Body of pancreas (tissue), 4 donors: ENCODE data around the gene DISP2. TPM values are rescaled to one million over a fixed set of nuclear protein-coding genes. Genes with fewer than 3 reads are reported as not detected.

ENCODE experiments used
- ATAC-seq: fragments of 150-250 bp; one replicate; pipeline ENCODE4 v1.9.1; 2016
- DNase-seq, 4 donors: peaks; one replicate each; pipeline ENCODE4 v3.0.0-alpha.2; 2019
- H3K27ac ChIP-seq, 4 donors: fragments of 200-600 bp; sonication (generic); 1 replicate in 3 of 4; 2 replicates in 1 of 4; pipeline versions ENCODE4 v1.5.1 to v1.6.1; 2016 to 2019; ENCODE audit warnings: mild to moderate bottlenecking in 1 of 4, mixed read lengths in 1 of 4, moderate library complexity in 1 of 4
- H3K27me3 ChIP-seq, 2 donors: fragments of 200-600 bp; sonication (generic); one replicate each; pipeline ENCODE4 v1.6.0; 2016; ENCODE audit warnings: mild to moderate bottlenecking in 1 of 2
- H3K36me3 ChIP-seq, 2 donors: fragments of 200-600 bp; sonication (generic); replicated peaks in 1 of 2; 2 replicates each; pipeline ENCODE4 v1.5.1; 2016; ENCODE audit warnings: low read depth in 2 of 2; ENCODE audit not compliant: insufficient read depth in 1 of 2
- H3K4me1 ChIP-seq: fragments of 200-600 bp; sonication (generic); one replicate; pipeline ENCODE4 v1.6.0; 2016
- H3K4me3 ChIP-seq, 2 donors: fragments of 200-600 bp; sonication (generic); 1 replicate in 1 of 2; 2 replicates in 1 of 2; pipeline ENCODE4 v1.5.1; 2016 to 2019
- H3K9me3 ChIP-seq, 3 donors: fragments of 200-600 bp; sonication (generic); 1 replicate in 2 of 3; 2 replicates in 1 of 3; pipeline ENCODE4 v1.5.1; 2016
- POLR2A ChIP-seq, 3 donors: fragments of 450-650 bp; IDR thresholded peaks; one replicate each; pipeline ENCODE4 v1.6.1; 2016; ENCODE audit warnings: antibody characterized with exemption in 3 of 3, mild to moderate bottlenecking in 2 of 3
- WGBS, 2 donors: methylation state at CpG; one replicate each; pipeline ENCODE4 v1.1.5; 2017; 5-methylcytosine and 5-hydroxymethylcytosine counted together
- intact Hi-C: fragments of 100-400 bp; cut with DNase I; formaldehyde crosslinking; loops from one replicate; pipeline ENCODE4 v1.15.1; 2023
- total RNA-seq, 2 donors: library from RNA; depleted of rRNA; stranded (reverse); fragments of >200 nt; gene quantifications; one replicate each; pipeline ENCODE4 v1.1.0, GENCODE V29; 2016
- TF ChIP-seq, protein P1 (sequence below), 7 experiments: fragments of 450-650 bp in 4 of 7; fragments of 200-600 bp in 3 of 7; sonication (generic) in 3 of 7; IDR thresholded peaks; one replicate each; pipeline ENCODE4 v1.5.1; 2016 to 2019; ENCODE audit warnings: antibody characterized with exemption in 7 of 7

The DISP2 gene
- total RNA-seq, 2 donors from 2014 or later: under 0.01 to 0.52 TPM

DNA sequence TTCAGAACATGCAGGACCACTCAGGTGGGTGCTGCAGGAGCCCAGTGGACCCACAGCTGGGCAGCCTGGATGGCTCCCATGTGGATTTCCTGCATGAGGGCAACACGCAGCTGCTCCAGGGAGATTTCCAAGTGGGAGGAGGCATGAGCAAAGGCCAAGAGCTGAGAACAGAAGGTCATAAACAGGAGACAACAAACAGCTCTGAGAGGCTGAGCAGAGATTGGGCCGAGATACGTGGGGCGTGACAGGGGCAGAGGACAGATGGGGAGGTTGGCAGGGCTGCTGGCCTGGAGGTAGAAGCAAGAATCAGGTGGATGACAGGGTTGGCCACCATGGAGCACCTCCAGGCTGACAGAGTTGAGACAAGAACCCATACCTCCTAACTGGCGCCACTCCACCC is 4.3 kb upstream of the DISP2 start:
- H3K4me3 ChIP-seq: no peak overlapping the region
- peaks cover 12% of the 10 kb centered on the region for H3K4me1 ChIP-seq
- no peaks in the 10 kb centered on the region for H3K27me3 ChIP-seq
- no peaks in the 10 kb centered on the region for H3K9me3 ChIP-seq
- H3K36me3 ChIP-seq: no peaks in the 10 kb centered on the region
- TF ChIP-seq, protein P1, sequence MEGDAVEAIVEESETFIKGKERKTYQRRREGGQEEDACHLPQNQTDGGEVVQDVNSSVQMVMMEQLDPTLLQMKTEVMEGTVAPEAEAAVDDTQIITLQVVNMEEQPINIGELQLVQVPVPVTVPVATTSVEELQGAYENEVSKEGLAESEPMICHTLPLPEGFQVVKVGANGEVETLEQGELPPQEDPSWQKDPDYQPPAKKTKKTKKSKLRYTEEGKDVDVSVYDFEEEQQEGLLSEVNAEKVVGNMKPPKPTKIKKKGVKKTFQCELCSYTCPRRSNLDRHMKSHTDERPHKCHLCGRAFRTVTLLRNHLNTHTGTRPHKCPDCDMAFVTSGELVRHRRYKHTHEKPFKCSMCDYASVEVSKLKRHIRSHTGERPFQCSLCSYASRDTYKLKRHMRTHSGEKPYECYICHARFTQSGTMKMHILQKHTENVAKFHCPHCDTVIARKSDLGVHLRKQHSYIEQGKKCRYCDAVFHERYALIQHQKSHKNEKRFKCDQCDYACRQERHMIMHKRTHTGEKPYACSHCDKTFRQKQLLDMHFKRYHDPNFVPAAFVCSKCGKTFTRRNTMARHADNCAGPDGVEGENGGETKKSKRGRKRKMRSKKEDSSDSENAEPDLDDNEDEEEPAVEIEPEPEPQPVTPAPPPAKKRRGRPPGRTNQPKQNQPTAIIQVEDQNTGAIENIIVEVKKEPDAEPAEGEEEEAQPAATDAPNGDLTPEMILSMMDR (IDR thresholded peaks at IDR 0.05): no peak
- no peak for TF ChIP-seq POLR2A (IDR thresholded peaks at IDR 0.05)
- 54 to 60% methylated on average over 5 of the region's 5 CpGs for WGBS, 2 donors
- DNase-seq (no peak), ATAC-seq (no peak)
- intact Hi-C loops: loop anchor here (5.0 kb wide), 1 partner anchor 74 kb away; no protein-coding TSS in a partner anchor
- no peak overlapping the region for H3K27ac ChIP-seq

DNA sequence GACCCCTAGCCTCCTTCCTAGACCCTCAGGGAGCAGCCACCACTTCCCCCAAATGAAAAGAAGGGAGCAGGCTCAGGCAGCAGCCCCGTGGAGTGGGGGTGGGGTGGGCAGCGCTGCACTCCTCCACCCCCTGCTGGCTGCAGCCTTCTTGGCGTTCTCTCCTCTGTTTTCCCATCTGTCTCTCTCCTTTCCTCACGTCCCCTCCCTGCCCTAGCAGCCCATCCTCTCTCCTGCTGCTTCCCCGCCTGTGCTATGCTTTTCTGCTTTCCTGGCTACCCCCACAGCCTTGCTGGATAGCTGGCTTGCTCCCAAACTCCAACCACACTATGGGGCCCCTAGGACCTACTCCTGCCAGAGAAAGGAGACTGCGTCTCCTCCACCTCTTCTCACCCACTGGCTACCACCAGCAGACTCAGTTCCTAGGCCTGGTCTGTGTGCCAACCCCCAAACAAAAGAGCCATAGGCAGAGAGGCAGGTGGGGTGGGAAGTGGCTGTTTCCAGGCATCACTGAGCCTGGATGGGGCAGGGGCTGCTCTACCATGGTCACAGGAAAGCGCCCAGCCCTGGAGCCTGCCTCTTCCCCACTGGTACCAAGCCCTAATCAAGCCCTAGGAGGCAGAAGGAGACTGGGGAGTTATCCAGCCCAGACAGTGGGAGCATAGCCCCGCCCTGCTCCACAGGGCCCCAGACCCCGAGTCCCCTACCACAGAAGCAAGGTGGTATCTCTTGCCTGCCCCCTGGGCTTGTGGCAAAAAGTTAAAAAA is 3.4 kb upstream of the DISP2 start:
- Histone ChIP-seq H3K27ac (no peak overlapping the region), H3K27me3 (no peaks in the 10 kb centered on the region), H3K4me3 (no peak overlapping the region), H3K36me3 (no peaks in the 10 kb centered on the region), H3K4me1 (peaks cover 14% of the 10 kb centered on the region), H3K9me3 (no peaks in the 10 kb centered on the region)
- no peak for ATAC-seq
- TF ChIP-seq, protein P1 (IDR thresholded peaks at IDR 0.05): peak in 1 of 7 experiments; percentile 24
- no peak for TF ChIP-seq POLR2A (IDR thresholded peaks at IDR 0.05)
- DNase-seq: no peak
- intact Hi-C loops: loop anchor here (5.0 kb wide), 1 partner anchor 73 kb away; no protein-coding TSS in a partner anchor
- WGBS, 2 donors: 48 to 49% methylated on average over 9 of the region's 9 CpGs

DNA sequence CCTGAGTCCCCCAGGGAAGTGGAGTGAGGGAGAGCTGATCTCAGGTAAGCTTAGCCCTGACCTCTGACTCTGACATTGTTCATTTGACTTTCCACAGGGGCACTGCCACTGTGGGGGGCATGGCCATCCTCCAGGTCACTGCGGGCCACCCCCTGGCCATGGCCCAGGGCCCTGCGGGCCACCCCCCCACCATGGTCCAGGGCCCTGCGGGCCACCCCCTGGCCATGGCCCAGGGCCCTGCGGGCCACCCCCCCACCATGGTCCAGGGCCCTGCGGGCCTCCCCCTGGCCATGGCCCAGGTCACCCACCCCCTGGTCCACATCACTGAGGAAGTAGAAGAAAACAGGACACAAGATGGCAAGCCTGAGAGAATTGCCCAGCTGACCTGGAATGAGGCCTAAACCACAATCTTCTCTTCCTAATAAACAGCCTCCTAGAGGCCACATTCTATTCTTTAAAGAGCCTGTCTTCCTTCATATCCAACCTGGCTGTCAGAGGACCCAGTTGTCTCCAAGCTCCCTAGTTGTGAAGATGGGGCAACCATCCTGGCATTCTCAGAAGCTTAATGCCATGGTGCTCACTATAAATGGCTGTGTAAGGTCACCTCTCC is 1.9 kb upstream of the DISP2 start:
- TF ChIP-seq, protein P1 (IDR thresholded peaks at IDR 0.05): no peak
- no peak for TF ChIP-seq POLR2A (IDR thresholded peaks at IDR 0.05)
- Histone ChIP-seq H3K36me3 (no peaks in the 10 kb centered on the region), H3K27me3 (no peaks in the 10 kb centered on the region), H3K27ac (no peak overlapping the region), H3K9me3 (no peaks in the 10 kb centered on the region), H3K4me1 (peaks cover 14% of the 10 kb centered on the region), H3K4me3 (no peak overlapping the region)
- 65 to 90% methylated on average over 2 to 4 of the region's 5 CpGs for WGBS, 2 donors
- no peak for ATAC-seq
- DNase-seq: no peak
- intact Hi-C loops: no loop called here

GRCh38 chr15:40357246-40357645 is 773 bp upstream of the DISP2 start:
- no peak for ATAC-seq
- no peaks in the 10 kb centered on the region for H3K27me3 ChIP-seq
- no peak overlapping the region for H3K4me3 ChIP-seq
- H3K27ac ChIP-seq: no peak overlapping the region
- H3K4me1 ChIP-seq: peaks cover 14% of the 10 kb centered on the region
- no peaks in the 10 kb centered on the region for H3K9me3 ChIP-seq
- no peaks in the 10 kb centered on the region for H3K36me3 ChIP-seq
- DNase-seq: no peak
- no peak for TF ChIP-seq POLR2A (IDR thresholded peaks at IDR 0.05)
- TF ChIP-seq, protein P1 (IDR thresholded peaks at IDR 0.05): no peak
- 37 to 63% methylated on average over 1 of the region's 1 CpG for WGBS, 2 donors
- intact Hi-C loops: no loop called here
